Measurements from ENCODE around the gene L3MBTL4. TPM values are rescaled to one million over a fixed set of nuclear protein-coding genes. Genes with fewer than 3 reads are reported as not detected.
"Not testable (repeated sequence)": the region's sequence is repeated elsewhere in the genome, so short reads cannot be mapped to it uniquely, and the experiment has no call there.

Gene L3MBTL4
- total RNA-seq, 1 experiment from 2014 or later = not detected

- Histone ChIP-seq H3K36me3 (no peaks in the 10 kb centered on the region), H3K27me3 (no peaks in the 10 kb centered on the region), H3K9me3 (no peaks in the 10 kb centered on the region), H3K4me3 (no peak overlapping the region)
- DNase-seq = no peak
Measured at GRCh38 chr18:6207116-6207515, 207.6 kb downstream of the L3MBTL4 start.

- H3K4me3 ChIP-seq = no peak overlapping the region
- H3K9me3 ChIP-seq = no peaks in the 10 kb centered on the region
- DNase-seq = no peak
- no peaks in the 10 kb centered on the region for H3K27me3 ChIP-seq
- H3K36me3 ChIP-seq = no peaks in the 10 kb centered on the region
Measured at GRCh38 chr18:6205706-6206105, 209.0 kb downstream of the L3MBTL4 start.

- DNase-seq = no peak
- no peaks in the 10 kb centered on the region for H3K36me3 ChIP-seq
- no peaks in the 10 kb centered on the region for H3K9me3 ChIP-seq
- H3K4me3 ChIP-seq = no peak overlapping the region
- H3K27me3 ChIP-seq = no peaks in the 10 kb centered on the region
Measured at GRCh38 chr18:6204476-6204875, 210.2 kb downstream of the L3MBTL4 start.

- Histone ChIP-seq H3K36me3 (no peaks in the 10 kb centered on the region), H3K27me3 (no peaks in the 10 kb centered on the region), H3K9me3 (no peaks in the 10 kb centered on the region), H3K4me3 (no peak overlapping the region)
- DNase-seq = no peak
Measured at GRCh38 chr18:6203791-6204190, 210.9 kb downstream of the L3MBTL4 start.

- H3K9me3 ChIP-seq = no peaks in the 10 kb centered on the region
- H3K4me3 ChIP-seq = no peak overlapping the region
- DNase-seq = no peak
- H3K27me3 ChIP-seq = no peaks in the 10 kb centered on the region
- no peaks in the 10 kb centered on the region for H3K36me3 ChIP-seq
Measured at GRCh38 chr18:6202861-6203260, 211.8 kb downstream of the L3MBTL4 start.

GRCh38 chr18:6200204-6200774 is 214.4 kb downstream of the L3MBTL4 start:
- no peak overlapping the region for H3K4me3 ChIP-seq
- H3K27me3 ChIP-seq = no peaks in the 10 kb centered on the region
- no peaks in the 10 kb centered on the region for H3K36me3 ChIP-seq

GRCh38 chr18:6199777-6200176 is 214.9 kb downstream of the L3MBTL4 start:
- Histone ChIP-seq H3K9me3 (no peaks in the 10 kb centered on the region), H3K27me3 (no peaks in the 10 kb centered on the region), H3K36me3 (no peaks in the 10 kb centered on the region), H3K4me3 (no peak overlapping the region)
- no peak for DNase-seq

More at GRCh38 chr18:6200204-6200774, 214.4 kb downstream of the L3MBTL4 start:
- DNase-seq = no peak
- no peaks in the 10 kb centered on the region for H3K9me3 ChIP-seq

GRCh38 chr18:6198585-6198984 is 216.1 kb downstream of the L3MBTL4 start:
- no peak for DNase-seq
- no peaks in the 10 kb centered on the region for H3K9me3 ChIP-seq
- no peaks in the 10 kb centered on the region for H3K36me3 ChIP-seq
- H3K4me3 ChIP-seq = no peak overlapping the region
- no peaks in the 10 kb centered on the region for H3K27me3 ChIP-seq

GRCh38 chr18:6194640-6195039 is 220.1 kb downstream of the L3MBTL4 start:
- Histone ChIP-seq H3K9me3 (no peaks in the 10 kb centered on the region), H3K4me3 (no peak overlapping the region), H3K36me3 (no peaks in the 10 kb centered on the region), H3K27me3 (no peaks in the 10 kb centered on the region)
- no peak for DNase-seq

- not testable (repeated sequence) for H3K9me3 ChIP-seq, H3K4me3 ChIP-seq, H3K27me3 ChIP-seq, H3K36me3 ChIP-seq, DNase-seq
Measured at GRCh38 chr18:6185782-6186181, 228.9 kb downstream of the L3MBTL4 start.

GRCh38 chr18:6174983-6175745 is 239.5 kb downstream of the L3MBTL4 start:
- H3K36me3 ChIP-seq = no peaks in the 10 kb centered on the region

GRCh38 chr18:6170604-6171003 is 244.1 kb downstream of the L3MBTL4 start:
- H3K4me3 ChIP-seq = no peak overlapping the region
- H3K36me3 ChIP-seq = no peaks in the 10 kb centered on the region
- no peaks in the 10 kb centered on the region for H3K27me3 ChIP-seq
- DNase-seq = no peak
- no peaks in the 10 kb centered on the region for H3K9me3 ChIP-seq

More at GRCh38 chr18:6174983-6175745, 239.5 kb downstream of the L3MBTL4 start:
- Histone ChIP-seq H3K9me3 (no peaks in the 10 kb centered on the region), H3K27me3 (no peaks in the 10 kb centered on the region), H3K4me3 (no peak overlapping the region)
- DNase-seq = no peak

- Histone ChIP-seq H3K36me3 (no peaks in the 10 kb centered on the region), H3K27me3 (no peaks in the 10 kb centered on the region), H3K4me3 (no peak overlapping the region), H3K9me3 (no peaks in the 10 kb centered on the region)
- no peak for DNase-seq
Measured at GRCh38 chr18:6161549-6161948, 253.2 kb downstream of the L3MBTL4 start.

- H3K9me3 ChIP-seq = no peaks in the 10 kb centered on the region
Measured at GRCh38 chr18:6159426-6159825, 255.3 kb downstream of the L3MBTL4 start.

GRCh38 chr18:6158958-6159357 is 255.8 kb downstream of the L3MBTL4 start:
- no peaks in the 10 kb centered on the region for H3K9me3 ChIP-seq
- H3K27me3 ChIP-seq = no peaks in the 10 kb centered on the region
- no peak for DNase-seq
- no peaks in the 10 kb centered on the region for H3K36me3 ChIP-seq
- no peak overlapping the region for H3K4me3 ChIP-seq

More at GRCh38 chr18:6159426-6159825, 255.3 kb downstream of the L3MBTL4 start:
- Histone ChIP-seq H3K27me3 (no peaks in the 10 kb centered on the region), H3K36me3 (no peaks in the 10 kb centered on the region), H3K4me3 (no peak overlapping the region)
- DNase-seq = no peak

- no peak overlapping the region for H3K4me3 ChIP-seq
- no peaks in the 10 kb centered on the region for H3K9me3 ChIP-seq
- H3K36me3 ChIP-seq = no peaks in the 10 kb centered on the region
- no peak for DNase-seq
- no peaks in the 10 kb centered on the region for H3K27me3 ChIP-seq
Measured at GRCh38 chr18:6156446-6156845, 258.3 kb downstream of the L3MBTL4 start.

GRCh38 chr18:6155707-6156106 is 259.0 kb downstream of the L3MBTL4 start:
- Histone ChIP-seq H3K4me3 (no peak overlapping the region), H3K36me3 (no peaks in the 10 kb centered on the region), H3K9me3 (no peaks in the 10 kb centered on the region), H3K27me3 (no peaks in the 10 kb centered on the region)
- no peak for DNase-seq

GRCh38 chr18:6150430-6150829 is 264.3 kb downstream of the L3MBTL4 start:
- H3K9me3 ChIP-seq = no peaks in the 10 kb centered on the region
- no peak overlapping the region for H3K4me3 ChIP-seq
- no peaks in the 10 kb centered on the region for H3K27me3 ChIP-seq
- no peak for DNase-seq
- H3K36me3 ChIP-seq = no peaks in the 10 kb centered on the region

Data from MG63 (cell line).